ENCODE results near the gene ARL6IP1. TPM values are rescaled to one million over a fixed set of nuclear protein-coding genes. Genes with fewer than 3 reads are reported as not detected.
"Not testable (repeated sequence)": the region's sequence is repeated elsewhere in the genome, so short reads cannot be mapped to it uniquely, and the experiment has no call there.

ARL6IP1 gene
- total RNA-seq, 1 experiment from 2014 or later = 207 TPM

GRCh38 chr16:18772171-18772570 is 29.2 kb downstream of the ARL6IP1 start:
- not testable (repeated sequence) for DNase-seq

DNA sequence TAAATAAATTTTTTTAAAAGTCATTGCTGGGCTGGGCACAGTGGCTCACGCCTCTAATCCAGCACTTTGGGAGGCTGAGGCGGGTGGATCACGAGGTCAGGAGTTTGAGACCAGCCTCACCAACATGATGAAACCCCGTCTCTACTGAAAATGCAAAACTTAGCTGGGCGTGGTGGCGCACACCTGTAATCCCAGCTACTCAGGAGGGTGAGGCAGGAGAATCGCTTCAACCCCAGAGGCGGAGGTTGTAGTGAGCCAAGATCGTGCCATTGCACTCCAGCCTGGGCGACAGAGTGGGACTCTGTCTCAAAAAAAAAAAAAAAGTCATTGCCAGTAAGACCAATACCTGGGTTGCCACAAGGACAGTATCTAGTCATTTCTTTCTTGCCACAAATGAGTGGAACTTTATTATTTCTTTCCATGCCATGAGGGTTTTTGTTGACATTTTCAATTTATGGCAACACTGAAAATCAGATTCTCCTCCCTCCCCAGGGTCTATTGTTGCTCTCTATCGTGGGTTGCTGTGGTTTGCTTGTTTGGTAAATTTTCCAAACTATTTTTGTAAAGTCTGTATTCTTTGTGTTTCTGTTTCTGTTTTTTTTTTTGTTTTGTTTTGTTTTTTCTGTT is 30.9 kb downstream of the ARL6IP1 start:
- H3K9me3 ChIP-seq; H3K4me3 Mint-ChIP-seq (ENCODE audit: unreplicated experiment); H3K36me3 ChIP-seq (ENCODE audit: control insufficient read depth, insufficient read depth, low read length); H3K27me3 ChIP-seq (replicated peaks; ENCODE audit: control insufficient read depth, insufficient read depth, low read length); intact Hi-C loops (cut with micrococcal nuclease; ENCODE audit: unreplicated experiment); POLR2A ChIA-PET; CTCF ChIA-PET; H3K27ac Mint-ChIP-seq (ENCODE audit: unreplicated experiment); H3K4me1 Mint-ChIP-seq (ENCODE audit: low read depth, unreplicated experiment); BruUV-seq (replicated peaks); H3K4me3 ChIP-seq (ENCODE audit: low read depth, low read length); H3K9me3 Mint-ChIP-seq (ENCODE audit: unreplicated experiment); DNase-seq; H3K36me3 Mint-ChIP-seq (ENCODE audit: insufficient read depth, unreplicated experiment); H3K4me1 ChIP-seq; H3K27me3 Mint-ChIP-seq (ENCODE audit: insufficient read depth, unreplicated experiment): not testable (repeated sequence)

More at GRCh38 chr16:18772171-18772570, 29.2 kb downstream of the ARL6IP1 start:
- H3K27me3 Mint-ChIP-seq (ENCODE audit: insufficient read depth, unreplicated experiment); H3K27me3 ChIP-seq (replicated peaks; ENCODE audit: control insufficient read depth, insufficient read depth, low read length); H3K36me3 Mint-ChIP-seq (ENCODE audit: insufficient read depth, unreplicated experiment); BruUV-seq (replicated peaks); H3K4me3 Mint-ChIP-seq (ENCODE audit: unreplicated experiment); intact Hi-C loops (cut with micrococcal nuclease; ENCODE audit: unreplicated experiment); H3K4me3 ChIP-seq (ENCODE audit: low read depth, low read length); H3K4me1 Mint-ChIP-seq (ENCODE audit: low read depth, unreplicated experiment); H3K27ac Mint-ChIP-seq (ENCODE audit: unreplicated experiment); H3K9me3 Mint-ChIP-seq (ENCODE audit: unreplicated experiment); CTCF ChIA-PET; H3K4me1 ChIP-seq; H3K9me3 ChIP-seq; H3K36me3 ChIP-seq (ENCODE audit: control insufficient read depth, insufficient read depth, low read length): not testable (repeated sequence)
- POLR2A ChIA-PET = interaction anchor here (0.6 kb wide), 1 partner anchor 29 kb away, joined by 3 read pairs; the partner anchor contains the start of gene ARL6IP1

- DNase-seq; H3K27me3 ChIP-seq (replicated peaks; ENCODE audit: control insufficient read depth, insufficient read depth, low read length); BruUV-seq (replicated peaks); intact Hi-C loops (cut with micrococcal nuclease; ENCODE audit: unreplicated experiment); H3K4me3 Mint-ChIP-seq (ENCODE audit: unreplicated experiment); POLR2A ChIA-PET; H3K36me3 ChIP-seq (ENCODE audit: control insufficient read depth, insufficient read depth, low read length); H3K36me3 Mint-ChIP-seq (ENCODE audit: insufficient read depth, unreplicated experiment); CTCF ChIA-PET; H3K9me3 Mint-ChIP-seq (ENCODE audit: unreplicated experiment); H3K27ac Mint-ChIP-seq (ENCODE audit: unreplicated experiment); H3K27me3 Mint-ChIP-seq (ENCODE audit: insufficient read depth, unreplicated experiment); H3K4me3 ChIP-seq (ENCODE audit: low read depth, low read length); H3K4me1 ChIP-seq; H3K4me1 Mint-ChIP-seq (ENCODE audit: low read depth, unreplicated experiment); H3K9me3 ChIP-seq: not testable (repeated sequence)
Measured at GRCh38 chr16:18767217-18767616, 34.1 kb downstream of the ARL6IP1 start.

DNA sequence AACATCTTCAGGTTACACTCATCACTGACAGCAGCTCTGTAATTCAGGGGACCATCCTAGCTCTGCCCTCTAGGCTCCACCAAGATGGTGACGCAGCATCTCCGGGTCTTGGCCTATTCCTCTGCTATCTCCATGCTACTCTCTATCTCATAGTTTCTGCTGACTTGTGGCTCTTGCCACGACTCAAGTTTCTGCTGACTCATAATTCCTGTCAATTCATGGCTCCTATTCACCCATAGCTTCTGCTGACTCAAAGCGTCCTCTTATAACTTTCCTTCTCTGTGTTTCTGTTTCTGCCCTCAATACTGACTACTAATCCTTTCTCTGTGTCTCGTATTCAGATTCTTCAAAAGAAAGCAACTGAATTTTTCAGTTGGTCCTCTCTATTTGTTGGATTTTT is 38.6 kb downstream of the ARL6IP1 start:
- POLR2A ChIA-PET = not testable (repeated sequence)

More for the DNA sequence above, 38.6 kb downstream of the ARL6IP1 start:
- H3K4me1 Mint-ChIP-seq (ENCODE audit: low read depth, unreplicated experiment); H3K36me3 ChIP-seq (ENCODE audit: control insufficient read depth, insufficient read depth, low read length); intact Hi-C loops (cut with micrococcal nuclease; ENCODE audit: unreplicated experiment); H3K9me3 Mint-ChIP-seq (ENCODE audit: unreplicated experiment); H3K9me3 ChIP-seq; H3K27me3 ChIP-seq (replicated peaks; ENCODE audit: control insufficient read depth, insufficient read depth, low read length); H3K4me1 ChIP-seq; DNase-seq; H3K36me3 Mint-ChIP-seq (ENCODE audit: insufficient read depth, unreplicated experiment); H3K4me3 ChIP-seq (ENCODE audit: low read depth, low read length); BruUV-seq (replicated peaks); H3K27me3 Mint-ChIP-seq (ENCODE audit: insufficient read depth, unreplicated experiment); H3K4me3 Mint-ChIP-seq (ENCODE audit: unreplicated experiment); H3K27ac Mint-ChIP-seq (ENCODE audit: unreplicated experiment); CTCF ChIA-PET: not testable (repeated sequence)

Data from Caco-2 (cell line).